HEK293 (cell line): ENCODE results near the gene COX7A2.

Source experiments
- CTCF ChIA-PET: fragments of 350-600 bp; formaldehyde crosslinking; extraction: SDS; loops from one replicate; lab custom pipeline; 2021; ENCODE audit warnings: antibody characterized with exemption; lab: Yijun Ruan, JAX
- POLR2A ChIA-PET: fragments of 300-600 bp; formaldehyde crosslinking; extraction: SDS; loops from one replicate; lab custom pipeline; 2020; ENCODE audit warnings: antibody characterized with exemption, inconsistent platforms; lab: Yijun Ruan, JAX
- H3K27ac ChIP-seq: fragments of 200-500 bp; sonication (Bioruptor generic); 2 replicates; pipeline ENCODE4 v1.5.1; 2014; ENCODE audit warnings: low read depth, low read length, control low read depth, inconsistent platforms; ENCODE audit errors: extremely low read depth
- H3K36me3 ChIP-seq, 2 experiments: fragments of 200-500 bp in 1 of 2; sonication (Bioruptor generic) in 1 of 2; 1 replicate in 1 of 2; 2 replicates in 1 of 2; pipeline ENCODE4 v1.5.1; 2014 to 2017; ENCODE audit warnings: inconsistent platforms in 2 of 2, low read length in 2 of 2; ENCODE audit not compliant: control insufficient read depth in 2 of 2, insufficient read depth in 1 of 2
- H3K4me1 ChIP-seq: fragments of 200-500 bp; sonication (Bioruptor generic); 2 replicates; pipeline ENCODE4 v1.5.1; 2014; ENCODE audit warnings: mild to moderate bottlenecking, low read length, inconsistent platforms; ENCODE audit not compliant: control insufficient read depth, insufficient read depth
- H3K4me3 ChIP-seq: 2 replicates; pipeline ENCODE4 v1.5.1; 2011; ENCODE audit warnings: low read depth, mild to moderate bottlenecking, control low read depth, low read length, moderate library complexity
- H3K9me3 ChIP-seq: fragments of 200-500 bp; sonication (Bioruptor generic); 2 replicates; pipeline ENCODE4 v1.5.1; 2014; ENCODE audit warnings: low read depth, low read length, inconsistent platforms; ENCODE audit not compliant: control insufficient read depth, insufficient read depth
- AEBP2 ChIP-seq: fragments of 450-650 bp; formaldehyde crosslinking; IDR thresholded peaks from 2 replicates; pipeline ENCODE4 v1.5.1; 2016; ENCODE audit warnings: missing biosample characterization, missing genetic modification characterization, borderline replicate concordance
- ELK4 ChIP-seq: IDR thresholded peaks from 2 replicates; pipeline ENCODE4 v1.6.1; 2011; ENCODE audit warnings: mild to moderate bottlenecking, low read depth, low read length, borderline replicate concordance
- FEZF1 ChIP-seq: fragments of 450-650 bp; formaldehyde crosslinking; IDR thresholded peaks from 2 replicates; pipeline ENCODE4 v1.5.1; 2016; ENCODE audit warnings: missing biosample characterization, missing genetic modification characterization
- GLI2 ChIP-seq: fragments of 450-650 bp; formaldehyde crosslinking; IDR thresholded peaks from 2 replicates; pipeline ENCODE4; 2017; ENCODE audit warnings: missing biosample characterization, missing genetic modification characterization, low read depth, borderline replicate concordance
- IKZF3 ChIP-seq: fragments of 450-650 bp; IDR thresholded peaks from 2 replicates; pipeline ENCODE4 v1.5.0; 2018; ENCODE audit warnings: missing biosample characterization, mild to moderate bottlenecking, missing genetic modification characterization, moderate library complexity
- PRDM6 ChIP-seq: fragments of 450-650 bp; formaldehyde crosslinking; IDR thresholded peaks from 2 replicates; pipeline ENCODE4 v1.5.1; 2017; ENCODE audit warnings: missing biosample characterization, missing genetic modification characterization
- SCRT1 ChIP-seq: fragments of 450-650 bp; formaldehyde crosslinking; IDR thresholded peaks from 2 replicates; pipeline ENCODE4 v1.5.1; 2016; ENCODE audit warnings: missing biosample characterization, missing genetic modification characterization, borderline replicate concordance
- TRIM28 ChIP-seq: IDR thresholded peaks from 2 replicates; pipeline ENCODE4 v1.6.1; 2011; ENCODE audit warnings: low read length, control low read depth, borderline replicate concordance
- ZBTB20 ChIP-seq: fragments of 450-650 bp; formaldehyde crosslinking; IDR thresholded peaks from 2 replicates; pipeline ENCODE4 v1.5.1; 2016; ENCODE audit warnings: missing biosample characterization, missing genetic modification characterization
- ZBTB44 ChIP-seq: fragments of 450-650 bp; IDR thresholded peaks from 2 replicates; pipeline ENCODE4 v1.5.1; 2018; ENCODE audit warnings: missing biosample characterization, mild to moderate bottlenecking, missing genetic modification characterization
- ZBTB6 ChIP-seq: fragments of 450-650 bp; formaldehyde crosslinking; IDR thresholded peaks from 2 replicates; pipeline ENCODE4 v1.5.1; 2017; ENCODE audit warnings: missing biosample characterization, missing genetic modification characterization
- ZBTB8A ChIP-seq: fragments of 450-650 bp; formaldehyde crosslinking; IDR thresholded peaks from 2 replicates; pipeline ENCODE4 v1.5.1; 2016; ENCODE audit warnings: missing biosample characterization, missing genetic modification characterization
- ZIC2 ChIP-seq: fragments of 450-650 bp; formaldehyde crosslinking; IDR thresholded peaks from 2 replicates; pipeline ENCODE4 v1.5.1; 2016; ENCODE audit warnings: missing biosample characterization, missing genetic modification characterization
- ZNF112 ChIP-seq: fragments of 450-650 bp; formaldehyde crosslinking; IDR thresholded peaks from 2 replicates; pipeline ENCODE4 v1.5.0; 2017; ENCODE audit warnings: missing biosample characterization, missing genetic modification characterization
- ZNF18 ChIP-seq: fragments of 450-650 bp; formaldehyde crosslinking; IDR thresholded peaks from 2 replicates; pipeline ENCODE4 v1.5.1; 2016; ENCODE audit warnings: missing biosample characterization, missing genetic modification characterization
- ZNF335 ChIP-seq: fragments of 450-650 bp; formaldehyde crosslinking; conservative IDR thresholded peaks from 2 replicates; pipeline ENCODE4 v1.5.1; 2016; ENCODE audit warnings: missing biosample characterization, missing genetic modification characterization
- ZNF501 ChIP-seq: fragments of 450-650 bp; formaldehyde crosslinking; IDR thresholded peaks from 2 replicates; pipeline ENCODE4 v1.5.1; 2016; ENCODE audit warnings: missing biosample characterization, missing genetic modification characterization
- ZNF555 ChIP-seq: fragments of 450-650 bp; formaldehyde crosslinking; conservative IDR thresholded peaks from 2 replicates; pipeline ENCODE4 v1.5.1; 2017; ENCODE audit warnings: missing biosample characterization, mild to moderate bottlenecking, missing genetic modification characterization, inconsistent platforms
- ZNF654 ChIP-seq: fragments of 450-650 bp; formaldehyde crosslinking; IDR thresholded peaks from 2 replicates; pipeline ENCODE4 v1.5.1; 2016; ENCODE audit warnings: low read depth, missing biosample characterization, missing genetic modification characterization
- ZNF660 ChIP-seq: fragments of 450-650 bp; IDR thresholded peaks from 2 replicates; pipeline ENCODE4 v1.5.1; 2018; ENCODE audit warnings: missing biosample characterization, mild to moderate bottlenecking, missing genetic modification characterization
- ZNF701 ChIP-seq: fragments of 450-650 bp; formaldehyde crosslinking; IDR thresholded peaks from 2 replicates; pipeline ENCODE4 v1.5.1; 2016; ENCODE audit warnings: missing biosample characterization, missing genetic modification characterization
- ZNF777 ChIP-seq: fragments of 450-650 bp; formaldehyde crosslinking; IDR thresholded peaks from 2 replicates; pipeline ENCODE4 v1.5.1; 2017; ENCODE audit warnings: missing biosample characterization, missing genetic modification characterization, borderline replicate concordance
- ZNF791 ChIP-seq: fragments of 450-650 bp; formaldehyde crosslinking; IDR thresholded peaks from 2 replicates; pipeline ENCODE4 v1.5.1; 2016; ENCODE audit warnings: missing biosample characterization, missing genetic modification characterization
- ZNF843 ChIP-seq: fragments of 450-650 bp; formaldehyde crosslinking; IDR thresholded peaks from 2 replicates; pipeline ENCODE4 v1.5.1; 2016; ENCODE audit warnings: missing biosample characterization, missing genetic modification characterization

Gene COX7A2

GRCh38 chr6:75267461-75267860, 23.9 kb upstream of the COX7A2 start:
- peaks cover 11 to 37% of the 10 kb centered on the region in 2 experiments; a peak in 2 of 3 replicates for H3K36me3 ChIP-seq
- POLR2A ChIA-PET, result interaction anchor here (2.0 kb wide), 1 partner anchor 17 kb away, joined by 6 read pairs; the partner anchor contains the start of gene TMEM30A
- TF ChIP-seq PRDM6 (tag by site-specific recombination), result peak; percentile 96
- 0 out of 2 replicates have a peak, but pooled peaks have one; percentile 47 for TF ChIP-seq ZNF843 (tag by site-specific recombination)
- peak; percentile 56; the same call in 1 of the 2 replicates for TF ChIP-seq FEZF1 (tag by site-specific recombination)
- 0 out of 2 replicates have a peak, but pooled peaks have one; percentile 28 for TF ChIP-seq ZBTB44
- TF ChIP-seq IKZF3, result peak; percentile 60; the same call in 1 of the 2 replicates
- peak; percentile 58 for TF ChIP-seq ZNF18 (tag by site-specific recombination)
- TF ChIP-seq ZBTB6 (tag by site-specific recombination), result no peak
- TF ChIP-seq GLI2 (tag by site-specific recombination), result no peak
- H3K4me3 ChIP-seq, result no peak overlapping the region
- peaks cover 14% of the 10 kb centered on the region for H3K4me1 ChIP-seq
- 0 out of 2 replicates have a peak, but pooled peaks cover 2% of the 10 kb centered on the region for H3K9me3 ChIP-seq
- CTCF ChIA-PET, result interaction anchor here (0.6 to 3.2 kb wide), 52 partner anchors 8 to 748 kb away, joined by 3 to 55 read pairs (median 4); partner anchors contain the start of genes COX7A2, FILIP1 and TMEM30A
- H3K27ac ChIP-seq, result no peak overlapping the region

- CTCF ChIA-PET, result interaction anchor here (0.6 to 3.2 kb wide), 55 partner anchors 9 to 889 kb away, joined by 3 to 55 read pairs (median 4); partner anchors contain the start of genes COX7A2, FILIP1 and TMEM30A
- H3K4me1 ChIP-seq, result peaks cover 14% of the 10 kb centered on the region
- 0 out of 2 replicates have a peak, but pooled peaks cover 2% of the 10 kb centered on the region for H3K9me3 ChIP-seq
- POLR2A ChIA-PET, result no interaction called here
- peaks cover 11 to 36% of the 10 kb centered on the region in 2 experiments; a peak in 2 of 3 replicates for H3K36me3 ChIP-seq
- no peak overlapping the region for H3K27ac ChIP-seq
- no peak overlapping the region for H3K4me3 ChIP-seq
- TF ChIP-seq ZNF335 (no peak), ZNF701 (no peak), TRIM28 (peak; percentile 66; the same call in 1 of the 2 replicates), ZNF654 (tag by site-specific recombination) (peak; percentile 69), ZNF555 (tag by site-specific recombination) (no peak), ZBTB20 (tag by site-specific recombination) (no peak), ZNF112 (no peak), ZNF777 (tag by site-specific recombination) (no peak), ZBTB8A (tag by site-specific recombination) (no peak), ZIC2 (tag by site-specific recombination) (no peak), ZNF660 (tag by site-specific recombination) (peak; percentile 56; the same call in 1 of the 2 replicates), ZNF791 (tag by site-specific recombination) (no peak), ELK4 (no peak), ZNF501 (tag by site-specific recombination) (no peak), SCRT1 (no peak), AEBP2 (tag by site-specific recombination) (no peak)
Observed at GRCh38 chr6:75266716-75267291, 23.2 kb upstream of the COX7A2 start.
